DND-41 (cell line): ENCODE data around the gene SCUBE2.

Experiments used
- EZH2 ChIP-seq: IDR thresholded peaks from 3 replicates; pipeline ENCODE4 v1.6.1; 2012; ENCODE audit warnings: borderline replicate concordance, low read depth, mild to moderate bottlenecking, moderate library complexity, low read length, inconsistent platforms; ENCODE audit not compliant: severe bottlenecking
- TF ChIP-seq, protein P1 (sequence below): IDR thresholded peaks from 2 replicates; pipeline ENCODE4 v1.5.1; 2012; ENCODE audit warnings: borderline replicate concordance, low read length, moderate library complexity, mild to moderate bottlenecking; ENCODE audit not compliant: poor library complexity, severe bottlenecking; ENCODE audit errors: extremely low read depth

DNA sequence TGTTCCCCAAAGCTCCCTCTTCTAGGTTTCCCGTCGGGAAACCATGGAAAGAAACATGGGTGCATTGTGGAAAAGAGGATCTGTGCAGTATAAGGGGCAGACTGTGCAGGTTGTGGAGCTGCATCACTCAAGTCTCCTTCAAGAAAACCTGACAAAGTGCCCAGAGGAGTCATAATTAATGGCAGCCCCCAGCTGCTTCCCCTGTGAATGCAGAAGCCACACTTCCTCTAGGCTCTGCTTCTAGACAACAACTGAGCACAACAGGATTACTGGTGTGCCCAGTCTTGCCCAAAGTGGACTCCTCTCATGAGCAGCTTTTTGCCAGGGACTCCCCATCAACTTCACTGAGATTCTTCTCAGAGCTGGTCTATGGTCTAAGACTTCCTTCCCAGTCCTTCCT lies 42.6 kb upstream of the SCUBE2 start:
- TF ChIP-seq, protein P1, sequence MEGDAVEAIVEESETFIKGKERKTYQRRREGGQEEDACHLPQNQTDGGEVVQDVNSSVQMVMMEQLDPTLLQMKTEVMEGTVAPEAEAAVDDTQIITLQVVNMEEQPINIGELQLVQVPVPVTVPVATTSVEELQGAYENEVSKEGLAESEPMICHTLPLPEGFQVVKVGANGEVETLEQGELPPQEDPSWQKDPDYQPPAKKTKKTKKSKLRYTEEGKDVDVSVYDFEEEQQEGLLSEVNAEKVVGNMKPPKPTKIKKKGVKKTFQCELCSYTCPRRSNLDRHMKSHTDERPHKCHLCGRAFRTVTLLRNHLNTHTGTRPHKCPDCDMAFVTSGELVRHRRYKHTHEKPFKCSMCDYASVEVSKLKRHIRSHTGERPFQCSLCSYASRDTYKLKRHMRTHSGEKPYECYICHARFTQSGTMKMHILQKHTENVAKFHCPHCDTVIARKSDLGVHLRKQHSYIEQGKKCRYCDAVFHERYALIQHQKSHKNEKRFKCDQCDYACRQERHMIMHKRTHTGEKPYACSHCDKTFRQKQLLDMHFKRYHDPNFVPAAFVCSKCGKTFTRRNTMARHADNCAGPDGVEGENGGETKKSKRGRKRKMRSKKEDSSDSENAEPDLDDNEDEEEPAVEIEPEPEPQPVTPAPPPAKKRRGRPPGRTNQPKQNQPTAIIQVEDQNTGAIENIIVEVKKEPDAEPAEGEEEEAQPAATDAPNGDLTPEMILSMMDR = no peak
- no peak for TF ChIP-seq EZH2
